Activated CD8-positive, alpha-beta memory T cell treated with anti-CD3 and anti-CD28 coated beads for 1 hour (primary cell): Measurements from ENCODE around the gene VILL.
A peak's percentile ranks its signal among the peaks of the same experiment; 100 is the strongest.
"Not testable (repeated sequence)": the region's sequence is repeated elsewhere in the genome, so short reads cannot be mapped to it uniquely, and the experiment has no call there.

ENCODE experiments used
- DNase-seq, 2 donors: peaks; one replicate each; pipeline ENCODE4 v3.0.0-alpha.2; 2020; ENCODE audit warnings: low read depth in 1 of 2; ENCODE audit errors: extremely low read depth in 1 of 2

The VILL gene

GRCh38 chr3:37985637-37986320, 4.8 kb upstream of the VILL start:
- DNase-seq = no peak

GRCh38 chr3:37986479-37987314, 3.9 kb upstream of the VILL start:
- no peak for DNase-seq

- DNase-seq = no peak
Observed at GRCh38 chr3:37987315-37987697, 3.3 kb upstream of the VILL start.

- no peak for DNase-seq
Observed at GRCh38 chr3:37987751-37988179, 2.8 kb upstream of the VILL start.

- not testable (repeated sequence) for DNase-seq
Observed at GRCh38 chr3:37988376-37988775, 2.2 kb upstream of the VILL start.

- no peak for DNase-seq
Observed at GRCh38 chr3:37988931-37989525, 1.6 kb upstream of the VILL start.

GRCh38 chr3:37989821-37990480, 635 bp upstream of the VILL start:
- DNase-seq = no peak

GRCh38 chr3:37991109-37991508, 523 bp downstream of the VILL start:
- DNase-seq = no peak

- DNase-seq = no peak
Observed at GRCh38 chr3:37991823-37992222, 1.2 kb downstream of the VILL start.

GRCh38 chr3:37992271-37993066, 1.9 kb downstream of the VILL start:
- DNase-seq = no peak

GRCh38 chr3:37993067-37993455, 2.5 kb downstream of the VILL start:
- DNase-seq = no peak

- no peak for DNase-seq
Observed at GRCh38 chr3:37993460-37993819, 2.9 kb downstream of the VILL start.

- peak in 1 of 2 donors; percentile 36 for DNase-seq
Observed at GRCh38 chr3:37993820-37994638, 3.4 kb downstream of the VILL start.

- no peak for DNase-seq
Observed at GRCh38 chr3:37994639-37994972, 4.0 kb downstream of the VILL start.

GRCh38 chr3:37995652-37996641, 5.4 kb downstream of the VILL start:
- DNase-seq = no peak

GRCh38 chr3:37996785-37997301, 6.3 kb downstream of the VILL start:
- peak; percentile 59 to 61 for DNase-seq

- DNase-seq = no peak
Observed at GRCh38 chr3:37997342-37997741, 6.8 kb downstream of the VILL start.

GRCh38 chr3:37997791-37998370, 7.3 kb downstream of the VILL start:
- DNase-seq = no peak
